DND-41 (cell line): Measurements from ENCODE around the gene IFI30.
A peak's percentile ranks its signal among the peaks of the same experiment; 100 is the strongest.

ENCODE experiments used
- ATAC-seq: fragments of 200-7000 bp; cut with Tn5 transposase; 3 replicates; pipeline ENCODE4 v1.9.1; 2021; ENCODE audit warnings: low read depth; ENCODE audit not compliant: insufficient read depth
- DNase-seq: peaks from one replicate; pipeline ENCODE4 v3.0.0-alpha.2; 2020
- H2AFZ ChIP-seq: 2 replicates; pipeline ENCODE4 v1.6.0; 2012; ENCODE audit warnings: low read depth, low read length
- H3K27ac ChIP-seq: 2 replicates; pipeline ENCODE4 v1.5.1; 2012; ENCODE audit warnings: low read length, inconsistent platforms
- H3K27me3 ChIP-seq: fragments of 200-600 bp; sonication (generic); 2 replicates; pipeline ENCODE4 v1.6.0; 2012; ENCODE audit warnings: low read length, mild to moderate bottlenecking, inconsistent platforms; ENCODE audit not compliant: insufficient read depth, poor library complexity
- H3K36me3 ChIP-seq: 2 replicates; pipeline ENCODE4 v1.5.1; 2012; ENCODE audit warnings: low read length, inconsistent platforms; ENCODE audit not compliant: insufficient read depth
- H3K4me1 ChIP-seq: 2 replicates; pipeline ENCODE4 v1.5.1; 2012; ENCODE audit warnings: mild to moderate bottlenecking, low read length; ENCODE audit not compliant: insufficient read depth
- H3K4me2 ChIP-seq: 2 replicates; pipeline ENCODE4 v1.6.0; 2012; ENCODE audit warnings: mild to moderate bottlenecking, moderate library complexity, low read length, inconsistent platforms; ENCODE audit not compliant: insufficient read depth
- H3K4me3 ChIP-seq, 2 experiments: fragments of 200-600 bp in 1 of 2; shearing (Covaris generic) in 1 of 2; 2 replicates each; pipeline ENCODE4 v1.5.1; 2012 to 2016; ENCODE audit warnings: inconsistent platforms in 2 of 2, low read length in 2 of 2, mild to moderate bottlenecking in 2 of 2, low read depth in 1 of 2, moderate library complexity in 1 of 2
- H3K79me2 ChIP-seq: 2 replicates; pipeline ENCODE4 v1.6.0; 2012; ENCODE audit warnings: low read length, inconsistent platforms; ENCODE audit not compliant: insufficient read depth
- H3K9ac ChIP-seq: 2 replicates; pipeline ENCODE4 v1.6.0; 2012; ENCODE audit warnings: low read depth, mild to moderate bottlenecking, inconsistent platforms, low read length, moderate library complexity
- H3K9me3 ChIP-seq: 2 replicates; pipeline ENCODE4 v1.5.1; 2012; ENCODE audit warnings: low read length, moderate library complexity, mild to moderate bottlenecking, inconsistent platforms; ENCODE audit not compliant: insufficient read depth, severe bottlenecking
- H4K20me1 ChIP-seq: 2 replicates; pipeline ENCODE4 v1.6.0; 2012; ENCODE audit warnings: low read length; ENCODE audit not compliant: insufficient read depth
- CTCF ChIP-seq: IDR thresholded peaks from 2 replicates; pipeline ENCODE4 v1.5.1; 2012; ENCODE audit warnings: borderline replicate concordance, low read length, moderate library complexity, mild to moderate bottlenecking; ENCODE audit not compliant: poor library complexity, severe bottlenecking; ENCODE audit errors: extremely low read depth
- EZH2 ChIP-seq: IDR thresholded peaks from 3 replicates; pipeline ENCODE4 v1.6.1; 2012; ENCODE audit warnings: borderline replicate concordance, low read depth, mild to moderate bottlenecking, moderate library complexity, low read length, inconsistent platforms; ENCODE audit not compliant: severe bottlenecking

Gene IFI30

DNA sequence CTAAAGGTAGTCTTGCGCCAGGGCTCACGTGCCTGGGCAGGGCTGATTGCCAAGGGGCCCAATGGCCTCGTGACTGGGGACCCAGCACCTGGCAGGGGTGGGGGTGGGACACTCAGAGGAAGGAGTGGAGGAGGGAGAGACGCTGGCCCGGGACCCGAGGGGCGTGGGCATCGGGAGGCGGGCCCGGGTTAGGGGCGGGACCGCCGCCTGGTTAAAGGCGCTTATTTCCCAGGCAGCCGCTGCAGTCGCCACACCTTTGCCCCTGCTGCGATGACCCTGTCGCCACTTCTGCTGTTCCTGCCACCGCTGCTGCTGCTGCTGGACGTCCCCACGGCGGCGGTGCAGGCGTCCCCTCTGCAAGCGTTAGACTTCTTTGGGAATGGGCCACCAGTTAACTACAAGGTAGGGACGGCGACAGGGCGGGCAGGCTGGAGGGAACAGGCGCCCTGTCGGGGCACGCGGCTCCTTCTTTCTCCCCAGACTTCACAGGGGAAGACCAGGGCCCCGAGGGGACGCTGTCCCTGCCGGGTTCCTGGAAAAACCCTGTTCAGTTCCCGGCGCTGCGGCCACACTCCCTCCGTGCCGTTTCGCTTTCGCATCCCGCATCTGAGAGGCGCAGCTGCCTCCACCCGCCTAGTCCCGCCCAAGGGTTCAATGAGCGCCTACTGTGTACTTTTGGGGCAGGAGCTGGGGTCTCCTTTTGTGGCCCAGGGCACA, at the start of gene IFI30:
Gene IFI30 (plus strand): TSS at position 242 of the 717 bp plus-strand sequence. CDS start 29 bp downstream, at position 271.
- TF ChIP-seq EZH2 (peak; percentile 89), CTCF (no peak)
- DNase-seq (peak; percentile 67), ATAC-seq (peak; percentile 83)
- no peaks in the 10 kb centered on the region for H3K79me2 ChIP-seq
- peak within 1 kb of the TSS; percentile 69 for H2AFZ ChIP-seq
- no peaks in the 10 kb centered on the region for H3K9me3 ChIP-seq
- no peaks in the 10 kb centered on the region; the same call in 1 of the 2 replicates for H4K20me1 ChIP-seq
- peak within 1 kb of the TSS; percentile 84 for H3K4me2 ChIP-seq
- H3K4me1 ChIP-seq = peaks cover 17% of the 10 kb centered on the region
- H3K4me3 ChIP-seq = peak within 1 kb of the TSS; percentile 11 to 56; a peak in 3 of 4 replicates
- H3K27ac ChIP-seq = no peak within 1 kb of the TSS
- H3K9ac ChIP-seq = peak within 1 kb of the TSS; percentile 48
- peaks cover 22% of the 10 kb centered on the region for H3K27me3 ChIP-seq
- H3K36me3 ChIP-seq = peaks cover 9% of the 10 kb centered on the region

DNA sequence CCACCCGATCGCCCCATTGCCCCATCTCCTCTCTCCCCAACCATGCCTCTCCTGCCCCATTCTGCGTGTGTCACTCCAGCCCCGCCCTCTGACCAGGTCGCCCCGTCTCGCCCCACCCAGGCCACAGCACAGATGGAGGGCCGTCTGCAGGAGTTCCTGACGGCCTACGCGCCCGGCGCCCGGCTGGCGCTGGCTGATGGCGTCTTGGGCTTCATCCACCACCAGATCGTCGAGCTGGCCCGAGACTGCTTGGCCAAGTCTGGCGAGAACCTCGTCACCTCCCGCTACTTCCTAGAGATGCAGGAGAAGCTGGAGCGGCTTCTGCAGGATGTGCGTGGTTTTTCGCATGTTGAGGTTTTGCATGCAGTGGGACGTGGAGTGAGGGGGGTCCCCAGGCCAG, 49.8 kb upstream of the IFI30 start:
- H3K9ac ChIP-seq = no peak overlapping the region
- no peak overlapping the region for H3K4me3 ChIP-seq
- H3K27me3 ChIP-seq = no peaks in the 10 kb centered on the region
- H3K4me2 ChIP-seq = no peak overlapping the region
- no peak for TF ChIP-seq EZH2
- no peak for TF ChIP-seq CTCF
- no peak for ATAC-seq
- peaks cover 10% of the 10 kb centered on the region for H3K4me1 ChIP-seq
- no peaks in the 10 kb centered on the region for H3K9me3 ChIP-seq
- H3K79me2 ChIP-seq = no peaks in the 10 kb centered on the region
- DNase-seq = no peak
- no peak overlapping the region for H2AFZ ChIP-seq
- no peak overlapping the region for H3K27ac ChIP-seq
- no peaks in the 10 kb centered on the region; the same call in 1 of the 2 replicates for H3K36me3 ChIP-seq
- H4K20me1 ChIP-seq = peaks cover 3% of the 10 kb centered on the region; the same call in 1 of the 2 replicates

GRCh38 chr19:18126097-18126496, 47.5 kb upstream of the IFI30 start:
- H3K36me3 ChIP-seq = no peaks in the 10 kb centered on the region; the same call in 1 of the 2 replicates
- TF ChIP-seq EZH2 = no peak
- no peak for TF ChIP-seq CTCF

More at GRCh38 chr19:18126097-18126496, 47.5 kb upstream of the IFI30 start:
- Histone ChIP-seq H3K27me3 (no peaks in the 10 kb centered on the region), H3K27ac (no peak overlapping the region), H3K9me3 (no peaks in the 10 kb centered on the region), H3K4me1 (no peaks in the 10 kb centered on the region), H4K20me1 (no peaks in the 10 kb centered on the region), H2AFZ (no peak overlapping the region), H3K79me2 (no peaks in the 10 kb centered on the region), H3K4me2 (no peak overlapping the region), H3K4me3 (no peak overlapping the region), H3K9ac (no peak overlapping the region)
- DNase-seq = no peak
- ATAC-seq = no peak
